Effector CD8-positive, alpha-beta T cell (primary cell): Measurements from ENCODE around the gene RTN4.
"Not testable (repeated sequence)": the region's sequence is repeated elsewhere in the genome, so short reads cannot be mapped to it uniquely, and the experiment has no call there.

Experiments
- DNase-seq: peaks from one replicate; lab custom pipeline; 2025; lab: John Stamatoyannopoulos, UW
- total RNA-seq, 4 experiments: gene quantifications; one replicate each; lab custom pipeline; 2026; lab: John Stamatoyannopoulos, UW

Gene RTN4
- total RNA-seq: 89.6 to 108 (median 97.4) reads per million in 4 experiments

DNA sequence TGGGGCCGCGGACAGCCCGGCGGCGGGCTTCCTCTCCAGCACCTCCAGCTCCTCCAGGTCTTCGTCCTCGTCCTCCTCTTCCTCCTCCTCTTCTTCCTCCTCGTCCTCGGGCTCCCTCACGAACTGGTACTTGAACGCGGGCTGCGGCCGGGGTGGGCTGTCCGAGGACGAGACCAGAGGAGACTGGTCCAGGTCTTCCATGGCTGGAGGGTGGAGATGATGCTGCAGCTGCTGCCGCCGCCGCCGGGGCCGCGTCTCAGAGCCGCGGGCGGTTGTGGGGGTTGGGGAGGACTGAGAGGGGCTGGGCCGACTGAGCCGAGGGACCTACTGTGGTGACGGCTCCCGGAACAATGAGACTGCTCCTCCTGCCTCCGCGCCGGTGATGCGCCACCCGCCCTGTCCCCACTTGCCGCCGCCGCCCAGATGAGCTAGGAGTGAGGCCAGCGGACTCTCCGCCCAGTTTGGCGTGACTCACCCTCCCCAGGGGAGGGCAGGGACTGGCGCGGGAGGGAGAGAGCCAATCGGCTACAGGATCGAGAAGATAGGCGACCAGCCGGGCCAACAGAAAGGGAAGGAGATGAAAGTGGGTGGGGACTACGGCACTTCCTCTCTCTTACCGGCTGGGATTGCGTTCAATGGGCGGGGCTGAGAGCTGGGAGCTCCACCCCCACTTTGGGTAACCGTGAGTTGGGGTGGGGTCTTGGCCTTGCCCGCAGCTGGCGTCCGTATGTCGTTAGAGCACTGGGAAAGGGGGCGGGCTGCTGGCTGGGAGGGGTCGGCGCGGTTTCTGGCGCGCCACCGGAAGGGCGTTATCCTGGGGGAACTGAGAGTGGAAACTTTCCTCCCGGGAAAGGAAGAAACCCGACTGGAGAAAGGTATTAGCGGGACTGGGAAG is at the start of gene RTN4:
RTN4 (minus strand) TSS at position 352 of the 895 bp plus-strand sequence; CDS start at position 201, 151 bp downstream.
- DNase-seq: peak; percentile 96

- DNase-seq: no peak
These were observed 49.2 kb upstream of the RTN4 start for GRCh38 chr2:55099493-55099877.

GRCh38 chr2:55097461-55098410 is 47.5 kb upstream of the RTN4 start:
- DNase-seq: no peak

DNA sequence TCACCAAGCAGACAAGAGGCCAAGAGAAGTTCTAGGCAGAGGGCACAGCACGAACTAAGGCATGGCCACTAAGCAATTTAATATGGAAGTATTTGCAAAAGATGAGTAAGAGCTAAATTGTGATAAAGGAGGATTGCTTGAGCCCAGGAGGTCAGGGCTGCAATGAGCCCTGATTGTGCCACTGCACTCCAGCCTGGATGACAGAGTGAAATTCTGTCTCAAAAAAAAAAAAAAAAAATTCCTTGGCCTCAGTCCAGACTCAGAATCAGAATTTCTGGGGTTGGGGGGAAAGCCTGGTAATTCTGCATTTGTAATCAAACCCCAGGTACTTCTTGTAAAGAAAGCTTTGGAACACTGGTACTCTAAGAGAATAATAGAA is 46.8 kb upstream of the RTN4 start:
- no peak for DNase-seq

DNA sequence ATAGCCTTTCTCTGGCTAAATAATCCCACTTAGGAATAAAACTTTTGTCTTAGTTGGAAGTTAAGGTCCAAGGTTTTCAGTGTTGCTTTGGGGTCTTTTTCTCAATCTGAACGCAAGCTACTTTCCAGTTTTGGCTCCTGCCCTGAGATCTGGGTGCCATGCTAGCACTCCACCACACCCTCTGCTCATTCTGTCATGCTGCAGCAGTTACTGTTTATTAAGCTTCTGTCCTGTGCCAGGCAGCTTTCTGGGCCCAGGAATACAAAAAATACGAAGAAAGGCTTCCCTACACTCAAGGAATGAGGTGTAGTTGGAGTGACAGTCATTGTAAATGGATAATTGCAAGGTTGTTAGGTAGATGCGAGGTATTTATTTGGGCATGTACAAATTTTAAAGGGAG is 46.3 kb upstream of the RTN4 start:
- DNase-seq: no peak

GRCh38 chr2:55093381-55093780 is 43.1 kb upstream of the RTN4 start:
- no peak for DNase-seq

GRCh38 chr2:55092439-55092838 is 42.2 kb upstream of the RTN4 start:
- DNase-seq: no peak

GRCh38 chr2:55091681-55092080 is 41.4 kb upstream of the RTN4 start:
- not testable (repeated sequence) for DNase-seq

DNA sequence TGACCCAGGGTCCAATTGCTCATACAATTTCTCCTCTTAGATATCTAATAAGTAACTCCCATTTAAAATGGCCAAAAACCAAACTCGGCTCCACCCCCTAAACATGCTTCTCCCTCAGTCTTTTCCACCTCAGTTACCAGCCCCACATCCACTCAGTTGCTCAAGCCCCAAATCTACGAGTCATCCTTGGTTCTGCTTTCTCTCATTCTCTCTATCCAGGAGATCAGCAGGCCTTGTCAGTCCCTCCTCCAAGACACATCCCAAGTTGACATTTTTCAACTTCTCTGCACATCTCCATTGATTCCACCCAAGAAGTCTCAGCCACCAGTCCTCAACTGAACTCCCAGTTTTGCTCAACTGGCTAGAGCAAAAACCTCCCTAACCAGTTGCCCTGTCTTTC is 40.5 kb upstream of the RTN4 start:
- DNase-seq: no peak

GRCh38 chr2:55089726-55090125 is 39.5 kb upstream of the RTN4 start:
- no peak for DNase-seq

GRCh38 chr2:55088400-55088799 is 38.1 kb upstream of the RTN4 start:
- DNase-seq: no peak

GRCh38 chr2:55087936-55088335 is 37.7 kb upstream of the RTN4 start:
- DNase-seq: no peak

- DNase-seq: no peak
These were observed 37.2 kb upstream of the RTN4 start for GRCh38 chr2:55087501-55087900.

DNA sequence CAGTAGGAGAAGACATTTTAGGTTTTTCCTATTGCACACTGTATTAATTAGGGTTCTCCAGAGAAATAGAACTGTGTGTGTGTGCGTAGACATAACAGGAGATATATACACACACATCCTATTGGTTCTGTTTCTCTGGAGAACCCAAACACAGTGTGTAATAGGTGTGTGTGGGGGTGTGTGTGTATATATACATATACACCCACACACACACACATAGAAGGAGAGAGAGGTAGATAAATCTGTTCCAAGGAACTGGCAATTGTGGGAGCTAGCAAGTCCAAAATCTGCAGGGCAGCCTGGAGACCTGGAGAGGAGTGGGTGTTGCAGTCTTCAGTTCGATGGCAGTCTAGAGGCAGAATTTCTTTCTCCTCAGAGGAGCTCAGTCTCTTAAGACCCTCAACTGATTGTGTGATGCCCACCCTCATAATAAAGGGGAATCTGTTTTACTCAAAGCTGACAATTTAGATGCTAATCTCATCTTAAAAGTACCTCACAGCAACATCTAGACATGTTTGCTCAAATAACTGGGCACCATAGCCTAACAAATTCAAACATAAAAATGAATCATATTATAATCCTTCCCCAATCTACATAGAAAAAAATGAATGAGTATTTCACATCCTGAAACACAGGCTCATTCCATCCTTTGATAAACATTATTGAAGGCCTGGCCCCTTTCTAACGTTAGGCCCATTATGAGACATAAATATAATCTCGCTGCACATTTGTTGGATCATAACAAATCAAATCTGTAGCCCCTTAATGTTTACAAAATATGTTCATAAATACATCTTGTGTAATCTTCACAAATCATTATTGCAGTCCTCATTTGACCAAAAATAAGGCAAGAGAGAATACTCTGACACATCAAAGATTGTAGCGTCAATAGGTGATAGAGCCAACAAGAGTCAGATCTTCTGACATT is 35.1 kb upstream of the RTN4 start:
- no peak for DNase-seq

GRCh38 chr2:55084641-55085040 is 34.4 kb upstream of the RTN4 start:
- no peak for DNase-seq

GRCh38 chr2:55080204-55080738 is 30.0 kb upstream of the RTN4 start:
- DNase-seq: no peak

GRCh38 chr2:55078956-55079355 is 28.7 kb upstream of the RTN4 start:
- no peak for DNase-seq

DNA sequence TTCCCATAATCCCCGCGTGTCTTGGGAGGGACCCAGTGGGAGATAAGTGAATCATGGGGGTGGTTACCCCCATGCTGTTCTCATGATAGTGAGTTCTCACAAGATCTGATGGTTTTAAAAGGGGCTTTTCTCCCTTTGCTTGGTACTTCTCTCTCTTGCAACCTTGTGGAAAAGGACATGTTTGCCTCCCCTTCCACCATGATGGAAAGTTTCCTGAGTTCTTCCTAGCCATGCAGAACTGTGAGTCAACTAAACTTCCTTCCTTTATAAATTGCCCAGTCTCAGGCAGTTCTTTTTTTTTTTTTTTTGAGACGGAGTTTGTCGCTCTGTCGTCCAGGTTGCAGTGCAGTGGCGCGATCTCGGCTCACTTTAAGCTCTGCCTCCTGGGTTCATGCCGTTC is 26.5 kb upstream of the RTN4 start:
- no peak for DNase-seq

GRCh38 chr2:55076019-55076418 is 25.8 kb upstream of the RTN4 start:
- DNase-seq: not testable (repeated sequence)

- DNase-seq: no peak
These were observed 23.0 kb upstream of the RTN4 start for GRCh38 chr2:55073000-55073983.
